A549 (cell line): Measurements from ENCODE around the gene KLHL3.

Experiments
- BHLHE40 ChIP-seq: IDR thresholded peaks from 2 replicates; pipeline ENCODE4 v1.6.1; 2012; ENCODE audit warnings: low read depth, low read length, inconsistent platforms
- CBX8 ChIP-seq: fragments of 200-600 bp; sonication (generic); IDR thresholded peaks from 2 replicates; pipeline ENCODE4 v1.6.1; 2016
- CEBPB ChIP-seq, 2 experiments: fragments of >200 bp in 1 of 2; sonication (Bioruptor Twin) in 1 of 2; formaldehyde crosslinking in 1 of 2; IDR thresholded peaks; 2 replicates each; pipeline ENCODE4 v1.6.1; 2012 to 2016
- CHD2 ChIP-seq: fragments of 150-350 bp; IDR thresholded peaks from 2 replicates; pipeline ENCODE4 v1.6.1; 2014; ENCODE audit warnings: low read length; ENCODE audit not compliant: partially characterized antibody
- CHD4 ChIP-seq: fragments of 200-600 bp; sonication (generic); IDR thresholded peaks from 2 replicates; pipeline ENCODE4 v1.6.1; 2016; ENCODE audit warnings: antibody characterized with exemption, mild to moderate bottlenecking, borderline replicate concordance
- EP300 ChIP-seq, 2 experiments: fragments of >200 bp; sonication (Bioruptor Twin); formaldehyde crosslinking; IDR thresholded peaks; 2 replicates in 1 of 2; 3 replicates in 1 of 2; pipeline ENCODE4 v1.6.1; 2016 to 2017
- POLR2A ChIP-seq: IDR thresholded peaks from 2 replicates; pipeline ENCODE4 v1.6.1; 2012; ENCODE audit warnings: mild to moderate bottlenecking, low read length
- RAD21 ChIP-seq, 2 experiments: fragments of >200 bp in 1 of 2; sonication (Bioruptor Twin) in 1 of 2; formaldehyde crosslinking in 1 of 2; IDR thresholded peaks in 1 of 2; conservative IDR thresholded peaks in 1 of 2; 2 replicates in 1 of 2; 3 replicates in 1 of 2; pipeline ENCODE4 v1.6.1; 2012 to 2018; ENCODE audit warnings: inconsistent platforms in 1 of 2
- REST ChIP-seq: fragments of 200-600 bp; sonication (generic); IDR thresholded peaks from 2 replicates; pipeline ENCODE4 v1.6.1; 2016; ENCODE audit warnings: antibody characterized with exemption, mild to moderate bottlenecking, moderate library complexity
- TF ChIP-seq, protein P1 (sequence below): fragments of >200 bp; sonication (Bioruptor Twin); formaldehyde crosslinking; IDR thresholded peaks from 3 replicates; pipeline ENCODE4 v1.5.1; 2016

DNA sequence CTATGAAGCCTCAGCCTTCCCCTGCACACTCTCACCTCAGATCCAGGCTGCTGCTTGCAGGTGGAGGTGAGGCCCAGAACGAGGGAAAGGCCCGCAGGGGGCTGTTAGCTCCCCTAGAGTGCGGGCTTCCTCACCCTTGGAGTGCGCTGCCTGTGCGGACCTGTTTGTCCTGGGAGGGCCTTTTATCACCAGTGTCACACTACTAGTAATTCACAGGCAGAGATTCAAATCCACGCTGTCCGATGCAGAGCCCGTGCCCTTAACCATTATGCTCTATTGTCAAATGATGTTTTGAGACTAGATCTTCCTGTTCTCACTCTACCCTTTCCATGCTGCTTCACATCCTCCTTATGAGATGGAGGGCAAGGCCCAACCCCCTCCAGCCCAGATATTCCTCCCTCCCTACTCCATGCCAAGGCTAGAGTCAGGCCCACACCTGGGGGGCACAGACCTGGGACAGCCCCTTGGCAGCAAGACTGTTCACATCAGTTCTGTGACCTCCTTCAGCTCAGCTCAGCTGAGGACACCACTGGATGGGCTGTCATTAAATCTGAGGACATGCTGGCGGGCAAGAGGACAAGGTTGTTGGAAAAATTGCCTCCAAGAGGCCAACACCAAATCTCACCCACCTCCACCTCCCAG lies 124.0 kb downstream of the KLHL3 start:
- no peak for TF ChIP-seq REST
- TF ChIP-seq CHD2, result no peak
- no peak for TF ChIP-seq CHD4
- TF ChIP-seq RAD21 (conservative IDR thresholded peaks at IDR 0.05 in 1 of 2, IDR thresholded peaks at IDR 0.05 in 1 of 2), result no peak
- TF ChIP-seq, protein P1, sequence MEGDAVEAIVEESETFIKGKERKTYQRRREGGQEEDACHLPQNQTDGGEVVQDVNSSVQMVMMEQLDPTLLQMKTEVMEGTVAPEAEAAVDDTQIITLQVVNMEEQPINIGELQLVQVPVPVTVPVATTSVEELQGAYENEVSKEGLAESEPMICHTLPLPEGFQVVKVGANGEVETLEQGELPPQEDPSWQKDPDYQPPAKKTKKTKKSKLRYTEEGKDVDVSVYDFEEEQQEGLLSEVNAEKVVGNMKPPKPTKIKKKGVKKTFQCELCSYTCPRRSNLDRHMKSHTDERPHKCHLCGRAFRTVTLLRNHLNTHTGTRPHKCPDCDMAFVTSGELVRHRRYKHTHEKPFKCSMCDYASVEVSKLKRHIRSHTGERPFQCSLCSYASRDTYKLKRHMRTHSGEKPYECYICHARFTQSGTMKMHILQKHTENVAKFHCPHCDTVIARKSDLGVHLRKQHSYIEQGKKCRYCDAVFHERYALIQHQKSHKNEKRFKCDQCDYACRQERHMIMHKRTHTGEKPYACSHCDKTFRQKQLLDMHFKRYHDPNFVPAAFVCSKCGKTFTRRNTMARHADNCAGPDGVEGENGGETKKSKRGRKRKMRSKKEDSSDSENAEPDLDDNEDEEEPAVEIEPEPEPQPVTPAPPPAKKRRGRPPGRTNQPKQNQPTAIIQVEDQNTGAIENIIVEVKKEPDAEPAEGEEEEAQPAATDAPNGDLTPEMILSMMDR, result no peak
- TF ChIP-seq CEBPB (IDR thresholded peaks at IDR 0.05), result no peak
- TF ChIP-seq EP300 (IDR thresholded peaks at IDR 0.05), result no peak
- no peak for TF ChIP-seq BHLHE40
- no peak for TF ChIP-seq CBX8
- TF ChIP-seq POLR2A, result no peak
